ENCODE measurements around the gene IL1R2. TPM values are rescaled to one million over a fixed set of nuclear protein-coding genes. Genes with fewer than 3 reads are reported as not detected.
"Not testable (repeated sequence)": the region's sequence is repeated elsewhere in the genome, so short reads cannot be mapped to it uniquely, and the experiment has no call there.

IL1R2 gene
- total RNA-seq, 1 experiment from 2014 or later, result not detected

DNA sequence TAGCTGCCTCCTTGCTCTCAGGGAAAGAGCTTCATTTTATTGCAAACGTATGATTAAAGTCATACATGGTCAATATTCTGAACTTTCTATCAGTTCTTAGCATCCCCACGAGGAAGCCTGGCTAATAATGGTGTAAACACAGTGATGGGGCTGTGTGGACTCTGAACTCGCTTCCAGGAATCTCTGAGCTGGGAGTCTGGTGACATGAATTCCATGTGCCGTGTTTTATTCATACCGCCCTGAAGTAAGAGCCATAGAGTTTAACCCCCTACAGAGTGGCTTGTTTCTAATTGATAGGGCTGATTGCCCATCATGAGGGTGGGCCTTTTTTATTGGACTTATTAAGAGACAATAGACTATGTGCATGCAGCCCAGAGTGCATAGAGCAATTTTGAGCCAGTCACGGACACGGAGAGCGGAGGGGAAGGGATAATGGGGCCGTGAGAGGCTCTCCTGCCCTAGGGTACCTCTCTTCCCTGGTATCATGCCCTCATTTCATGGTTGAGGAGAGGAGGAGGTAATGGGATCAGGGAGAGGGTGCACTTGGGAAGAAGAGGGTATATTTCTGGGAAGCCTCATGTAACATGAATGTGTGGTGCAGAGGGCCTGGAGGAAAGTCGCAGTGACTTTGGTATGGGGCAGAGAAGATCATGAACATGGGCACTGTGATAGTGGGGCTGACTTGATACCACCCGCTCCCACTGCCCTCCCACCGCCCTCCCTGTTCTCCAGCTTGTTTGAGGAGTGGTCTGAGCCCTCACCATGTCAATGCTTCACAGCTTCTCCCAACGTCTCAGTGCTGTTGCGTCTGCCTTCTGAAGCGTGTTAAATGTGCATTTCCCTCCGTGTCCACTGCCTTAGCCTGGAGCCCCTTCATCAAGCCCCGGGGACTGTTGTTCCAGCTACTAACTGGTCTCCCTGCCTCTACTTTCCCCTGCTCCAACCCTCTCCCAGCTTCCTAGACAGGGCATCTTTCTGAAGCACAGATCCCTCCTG is 73.2 kb downstream of the IL1R2 start:
- Histone ChIP-seq H3K4me1 (ENCODE audit: insufficient read depth, low read length, poor library complexity, severe bottlenecking) (no peaks in the 10 kb centered on the region), H3K9me3 (ENCODE audit: low read depth, low read length, poor library complexity, severe bottlenecking) (no peaks in the 10 kb centered on the region), H3K27me3 (replicated peaks; ENCODE audit: insufficient read depth, low read depth, low read length, poor library complexity) (no peaks in the 10 kb centered on the region), H3K4me3 (ENCODE audit: low read depth, low read length, poor library complexity, severe bottlenecking) (no peak overlapping the region), H3K27ac (ENCODE audit: low read depth, low read length, poor library complexity, severe bottlenecking) (no peak overlapping the region), H3K36me3 (ENCODE audit: insufficient read depth, low read length, poor library complexity, severe bottlenecking) (no peaks in the 10 kb centered on the region)
- DNase-seq (ENCODE audit: low spot score), result no peak
- intact Hi-C loops (cut with micrococcal nuclease; ENCODE audit: unreplicated experiment), result no loop called here
- no peak for TF ChIP-seq EZH2 (IDR thresholded peaks at IDR 0.05; ENCODE audit: borderline replicate concordance, low read depth, low read length, poor library complexity, severe bottlenecking)
- TF ChIP-seq, protein P1, sequence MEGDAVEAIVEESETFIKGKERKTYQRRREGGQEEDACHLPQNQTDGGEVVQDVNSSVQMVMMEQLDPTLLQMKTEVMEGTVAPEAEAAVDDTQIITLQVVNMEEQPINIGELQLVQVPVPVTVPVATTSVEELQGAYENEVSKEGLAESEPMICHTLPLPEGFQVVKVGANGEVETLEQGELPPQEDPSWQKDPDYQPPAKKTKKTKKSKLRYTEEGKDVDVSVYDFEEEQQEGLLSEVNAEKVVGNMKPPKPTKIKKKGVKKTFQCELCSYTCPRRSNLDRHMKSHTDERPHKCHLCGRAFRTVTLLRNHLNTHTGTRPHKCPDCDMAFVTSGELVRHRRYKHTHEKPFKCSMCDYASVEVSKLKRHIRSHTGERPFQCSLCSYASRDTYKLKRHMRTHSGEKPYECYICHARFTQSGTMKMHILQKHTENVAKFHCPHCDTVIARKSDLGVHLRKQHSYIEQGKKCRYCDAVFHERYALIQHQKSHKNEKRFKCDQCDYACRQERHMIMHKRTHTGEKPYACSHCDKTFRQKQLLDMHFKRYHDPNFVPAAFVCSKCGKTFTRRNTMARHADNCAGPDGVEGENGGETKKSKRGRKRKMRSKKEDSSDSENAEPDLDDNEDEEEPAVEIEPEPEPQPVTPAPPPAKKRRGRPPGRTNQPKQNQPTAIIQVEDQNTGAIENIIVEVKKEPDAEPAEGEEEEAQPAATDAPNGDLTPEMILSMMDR (conservative IDR thresholded peaks at IDR 0.05; ENCODE audit: low read depth, low read length), result no peak
- ChIA-PET CTCF (no interaction called here), POLR2A (ENCODE audit: low non-redundant PET) (no interaction called here)
- no TSS peak for BruUV-seq (replicated peaks)

- H3K9me3 ChIP-seq (ENCODE audit: low read depth, low read length, poor library complexity, severe bottlenecking), result no peaks in the 10 kb centered on the region
- CTCF ChIA-PET, result no interaction called here
- no TSS peak for BruUV-seq (replicated peaks)
- TF ChIP-seq, protein P1 (conservative IDR thresholded peaks at IDR 0.05; ENCODE audit: low read depth, low read length), result no peak
- TF ChIP-seq EZH2 (IDR thresholded peaks at IDR 0.05; ENCODE audit: borderline replicate concordance, low read depth, low read length, poor library complexity, severe bottlenecking), result no peak
- H3K36me3 ChIP-seq (ENCODE audit: insufficient read depth, low read length, poor library complexity, severe bottlenecking), result no peaks in the 10 kb centered on the region
- no peak for DNase-seq (ENCODE audit: low spot score)
- no peaks in the 10 kb centered on the region for H3K27me3 ChIP-seq (replicated peaks; ENCODE audit: insufficient read depth, low read depth, low read length, poor library complexity)
- no peaks in the 10 kb centered on the region for H3K4me1 ChIP-seq (ENCODE audit: insufficient read depth, low read length, poor library complexity, severe bottlenecking)
- intact Hi-C loops (cut with micrococcal nuclease; ENCODE audit: unreplicated experiment), result no loop called here
- no peak overlapping the region for H3K27ac ChIP-seq (ENCODE audit: low read depth, low read length, poor library complexity, severe bottlenecking)
- POLR2A ChIA-PET (ENCODE audit: low non-redundant PET), result no interaction called here
- no peak overlapping the region for H3K4me3 ChIP-seq (ENCODE audit: low read depth, low read length, poor library complexity, severe bottlenecking)
Observed at GRCh38 chr2:102065675-102066252, 74.0 kb downstream of the IL1R2 start.

GRCh38 chr2:102066554-102066953 is 74.8 kb downstream of the IL1R2 start:
- intact Hi-C loops (cut with micrococcal nuclease; ENCODE audit: unreplicated experiment), result no loop called here
- BruUV-seq (replicated peaks), result no TSS peak
- DNase-seq (ENCODE audit: low spot score), result no peak
- POLR2A ChIA-PET (ENCODE audit: low non-redundant PET), result no interaction called here
- Histone ChIP-seq H3K9me3 (ENCODE audit: low read depth, low read length, poor library complexity, severe bottlenecking) (no peaks in the 10 kb centered on the region), H3K4me3 (ENCODE audit: low read depth, low read length, poor library complexity, severe bottlenecking) (no peak overlapping the region), H3K27me3 (replicated peaks; ENCODE audit: insufficient read depth, low read depth, low read length, poor library complexity) (no peaks in the 10 kb centered on the region), H3K4me1 (ENCODE audit: insufficient read depth, low read length, poor library complexity, severe bottlenecking) (no peaks in the 10 kb centered on the region), H3K27ac (ENCODE audit: low read depth, low read length, poor library complexity, severe bottlenecking) (no peak overlapping the region), H3K36me3 (ENCODE audit: insufficient read depth, low read length, poor library complexity, severe bottlenecking) (no peaks in the 10 kb centered on the region)
- CTCF ChIA-PET, result no interaction called here
- TF ChIP-seq, protein P1 (conservative IDR thresholded peaks at IDR 0.05; ENCODE audit: low read depth, low read length), result no peak
- TF ChIP-seq EZH2 (IDR thresholded peaks at IDR 0.05; ENCODE audit: borderline replicate concordance, low read depth, low read length, poor library complexity, severe bottlenecking), result no peak

DNA sequence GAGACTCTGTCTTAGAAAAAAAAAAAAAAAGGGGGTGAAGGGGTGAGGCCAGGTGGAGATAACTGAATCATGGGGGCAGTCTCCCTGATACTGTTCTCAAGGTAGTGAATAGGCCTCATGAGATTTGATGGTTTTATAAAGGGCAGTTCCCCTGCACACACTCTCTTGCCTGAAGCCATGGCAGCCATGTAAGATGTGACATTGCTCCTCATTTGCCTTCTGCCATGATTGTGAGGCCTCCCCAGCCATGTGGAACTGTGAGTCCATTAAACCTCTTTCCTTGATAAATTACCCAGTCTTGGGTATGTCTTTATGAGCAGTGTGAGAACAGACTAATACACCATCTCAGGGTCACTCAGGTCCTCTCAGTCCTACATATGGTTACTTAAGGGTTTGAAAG is 76.4 kb downstream of the IL1R2 start:
- H3K36me3 ChIP-seq (ENCODE audit: insufficient read depth, low read length, poor library complexity, severe bottlenecking); intact Hi-C loops (cut with micrococcal nuclease; ENCODE audit: unreplicated experiment); POLR2A ChIA-PET (ENCODE audit: low non-redundant PET); BruUV-seq (replicated peaks); H3K27ac ChIP-seq (ENCODE audit: low read depth, low read length, poor library complexity, severe bottlenecking); DNase-seq (ENCODE audit: low spot score); H3K9me3 ChIP-seq (ENCODE audit: low read depth, low read length, poor library complexity, severe bottlenecking); H3K4me3 ChIP-seq (ENCODE audit: low read depth, low read length, poor library complexity, severe bottlenecking); CTCF ChIA-PET; H3K27me3 ChIP-seq (replicated peaks; ENCODE audit: insufficient read depth, low read depth, low read length, poor library complexity); H3K4me1 ChIP-seq (ENCODE audit: insufficient read depth, low read length, poor library complexity, severe bottlenecking): not testable (repeated sequence)

Data from A673 (cell line).